Measurements from ENCODE around the gene LYVE1. TPM values are rescaled to one million over a fixed set of nuclear protein-coding genes. Genes with fewer than 3 reads are reported as not detected.

Gene LYVE1
- polyA plus RNA-seq, 1 of the 3 experiments (the other 2 are of a cell fraction): not detected

GRCh38 chr11:10608584-10608983 is 40.1 kb upstream of the LYVE1 start (continued):
- no peak for TF ChIP-seq REST (IDR thresholded peaks at IDR 0.05; ENCODE audit: low read depth, low read length)
- TF ChIP-seq, protein P1, sequence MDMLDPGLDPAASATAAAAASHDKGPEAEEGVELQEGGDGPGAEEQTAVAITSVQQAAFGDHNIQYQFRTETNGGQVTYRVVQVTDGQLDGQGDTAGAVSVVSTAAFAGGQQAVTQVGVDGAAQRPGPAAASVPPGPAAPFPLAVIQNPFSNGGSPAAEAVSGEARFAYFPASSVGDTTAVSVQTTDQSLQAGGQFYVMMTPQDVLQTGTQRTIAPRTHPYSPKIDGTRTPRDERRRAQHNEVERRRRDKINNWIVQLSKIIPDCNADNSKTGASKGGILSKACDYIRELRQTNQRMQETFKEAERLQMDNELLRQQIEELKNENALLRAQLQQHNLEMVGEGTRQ (IDR thresholded peaks at IDR 0.05; ENCODE audit: borderline replicate concordance, low read depth, low read length): no peak
- TF ChIP-seq TAF1 (IDR thresholded peaks at IDR 0.05; ENCODE audit: borderline replicate concordance, low read depth, low read length): no peak
- no peak for TF ChIP-seq FOXJ3 (CRISPR knock-in tag; IDR thresholded peaks at IDR 0.05)
- no peak for TF ChIP-seq FOXM1 (IDR thresholded peaks at IDR 0.05; ENCODE audit: low read depth)

DNA sequence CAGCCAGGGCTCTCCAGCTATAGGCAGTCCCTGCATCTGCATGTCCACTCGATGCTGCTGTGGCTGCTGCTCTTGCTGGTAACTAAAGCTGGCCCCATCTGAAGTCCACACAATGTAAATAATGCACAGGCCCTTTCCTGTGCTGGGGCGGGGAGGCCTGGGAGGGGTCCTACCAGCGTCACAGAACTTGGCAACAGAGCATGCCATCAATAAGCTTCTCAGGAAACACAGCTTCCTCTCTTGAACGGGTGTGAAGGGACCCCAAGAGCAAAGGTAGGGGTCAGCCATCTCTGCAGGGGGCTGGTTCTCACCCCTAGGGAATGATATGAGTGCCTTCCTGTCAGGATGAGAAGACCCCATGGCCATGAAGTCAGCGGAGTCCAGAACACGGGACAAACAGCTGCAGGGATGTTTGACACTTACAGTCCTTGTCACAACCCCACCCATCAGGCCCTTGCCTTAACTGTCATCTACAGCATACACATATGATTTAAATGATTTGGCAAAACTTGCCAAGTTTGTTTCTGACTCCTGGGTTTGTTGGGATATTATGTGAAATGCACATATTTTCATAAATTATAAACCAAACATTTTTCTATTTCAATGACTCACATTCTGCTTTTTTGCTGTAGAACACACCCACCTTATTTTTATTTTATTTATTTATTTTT is 39.1 kb upstream of the LYVE1 start:
- no peak overlapping the region for H2AFZ ChIP-seq (ENCODE audit: low read depth)
- H3K4me1 ChIP-seq (ENCODE audit: control insufficient read depth in 1 of 2, insufficient read depth in 2 of 2, low read depth in 1 of 2, low read length in 1 of 2): peaks cover 0 to 8% of the 10 kb centered on the region in 2 experiments; a peak in 1 of 4 replicates
- no peaks in the 10 kb centered on the region for H3K9me3 ChIP-seq
- no peaks in the 10 kb centered on the region for H3K79me2 ChIP-seq (ENCODE audit: insufficient read depth)
- CTCF ChIA-PET: no interaction called here
- TF ChIP-seq, protein P2, sequence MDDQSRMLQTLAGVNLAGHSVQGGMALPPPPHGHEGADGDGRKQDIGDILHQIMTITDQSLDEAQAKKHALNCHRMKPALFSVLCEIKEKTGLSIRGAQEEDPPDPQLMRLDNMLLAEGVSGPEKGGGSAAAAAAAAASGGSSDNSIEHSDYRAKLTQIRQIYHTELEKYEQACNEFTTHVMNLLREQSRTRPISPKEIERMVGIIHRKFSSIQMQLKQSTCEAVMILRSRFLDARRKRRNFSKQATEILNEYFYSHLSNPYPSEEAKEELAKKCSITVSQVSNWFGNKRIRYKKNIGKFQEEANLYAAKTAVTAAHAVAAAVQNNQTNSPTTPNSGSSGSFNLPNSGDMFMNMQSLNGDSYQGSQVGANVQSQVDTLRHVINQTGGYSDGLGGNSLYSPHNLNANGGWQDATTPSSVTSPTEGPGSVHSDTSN (IDR thresholded peaks at IDR 0.05): no peak
- TF ChIP-seq CTCF (IDR thresholded peaks at IDR 0.05): no peak
- no peak for TF ChIP-seq USF1 (IDR thresholded peaks at IDR 0.05; ENCODE audit: borderline replicate concordance, low read depth)
- no peak for TF ChIP-seq TCF12 (IDR thresholded peaks at IDR 0.05)
- TF ChIP-seq EP300 (IDR thresholded peaks at IDR 0.05; ENCODE audit: borderline replicate concordance in 1 of 2, low read depth in 1 of 2, low read length in 1 of 2): no peak
- no peak for TF ChIP-seq YY1 (IDR thresholded peaks at IDR 0.05; ENCODE audit: low read depth)
- no peak for TF ChIP-seq JUND (IDR thresholded peaks at IDR 0.05)
- TF ChIP-seq CHD2 (IDR thresholded peaks at IDR 0.05; ENCODE audit: low read length, partially characterized antibody): no peak
- TF ChIP-seq, protein P3, sequence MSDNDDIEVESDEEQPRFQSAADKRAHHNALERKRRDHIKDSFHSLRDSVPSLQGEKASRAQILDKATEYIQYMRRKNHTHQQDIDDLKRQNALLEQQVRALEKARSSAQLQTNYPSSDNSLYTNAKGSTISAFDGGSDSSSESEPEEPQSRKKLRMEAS (IDR thresholded peaks at IDR 0.05; ENCODE audit: low read depth): no peak
- no peak for TF ChIP-seq RFX5 (IDR thresholded peaks at IDR 0.05; ENCODE audit: low read length)
- no peak for TF ChIP-seq FOXM1 (IDR thresholded peaks at IDR 0.05; ENCODE audit: low read depth)
- no peak for TF ChIP-seq GABPA (IDR thresholded peaks at IDR 0.05; ENCODE audit: low read depth)
- TF ChIP-seq RAD21 (IDR thresholded peaks at IDR 0.05; ENCODE audit: low read length): no peak
- no peak for TF ChIP-seq REST (IDR thresholded peaks at IDR 0.05; ENCODE audit: low read depth, low read length)
- no peak overlapping the region for H3K9ac ChIP-seq
- no peak overlapping the region for H3K27ac ChIP-seq (ENCODE audit: low read depth in 2 of 2, low read length in 1 of 2)
- DNase-seq: no peak
- no peak overlapping the region for H3K4me2 ChIP-seq
- no peaks in the 10 kb centered on the region for H3K27me3 ChIP-seq (ENCODE audit: insufficient read depth)
- H3K9me2 ChIP-seq: no peaks in the 10 kb centered on the region
- H3K36me3 ChIP-seq (replicated peaks in 1 of 2; ENCODE audit: control insufficient read depth in 1 of 2, insufficient read depth in 2 of 2, low read length in 1 of 2): no peaks in the 10 kb centered on the region
- WGBS (ENCODE audit: low lambda C conversion rate): 65% methylated on average over 5 of the region's 6 CpGs
- no peaks in the 10 kb centered on the region for H3F3A ChIP-seq (replicated peaks; ENCODE audit: insufficient read depth)
- no peak overlapping the region for H3K4me3 ChIP-seq (ENCODE audit: low read depth in 2 of 2, low read length in 1 of 2)
- H4K20me1 ChIP-seq (ENCODE audit: insufficient read depth): no peaks in the 10 kb centered on the region
- POLR2A ChIA-PET: no interaction called here
